Left lobe of liver (tissue), 2 donors: ENCODE results near the gene SYNGR4. TPM values are rescaled to one million over a fixed set of nuclear protein-coding genes. Genes with fewer than 3 reads are reported as not detected.
A peak's percentile ranks its signal among the peaks of the same experiment; 100 is the strongest.
"Not testable (repeated sequence)": the region's sequence is repeated elsewhere in the genome, so short reads cannot be mapped to it uniquely, and the experiment has no call there.

ENCODE experiments used
- ATAC-seq: fragments of 200-7000 bp; cut with Tn5 transposase; one replicate; pipeline ENCODE4 v1.9.1; 2020; ENCODE audit warnings: mild to moderate bottlenecking, moderate library complexity
- DNase-seq: peaks from one replicate; pipeline ENCODE4 v3.0.0-alpha.2; 2020; ENCODE audit warnings: low spot score
- total RNA-seq: library from RNA; stranded (reverse); gene quantifications from one replicate; pipeline ENCODE4 v1.2.1, GENCODE V29; 2021
- donor health status: DM: no; HTN: no; CAD: no; lungs with moderate emphysema.
- donor health status: DM: no; HTN: yes; CAD: no.

SYNGR4 gene
- total RNA-seq, 1 donor from 2014 or later = not detected

- ATAC-seq = no peak
- no peak for DNase-seq
These were observed 6.8 kb downstream of the SYNGR4 start for GRCh38 chr19:48370955-48371354.

GRCh38 chr19:48371367-48371766 is 7.2 kb downstream of the SYNGR4 start:
- DNase-seq (no peak), ATAC-seq (no peak)

- not testable (repeated sequence) for ATAC-seq
These were observed 7.6 kb downstream of the SYNGR4 start for GRCh38 chr19:48371771-48372170.

DNA sequence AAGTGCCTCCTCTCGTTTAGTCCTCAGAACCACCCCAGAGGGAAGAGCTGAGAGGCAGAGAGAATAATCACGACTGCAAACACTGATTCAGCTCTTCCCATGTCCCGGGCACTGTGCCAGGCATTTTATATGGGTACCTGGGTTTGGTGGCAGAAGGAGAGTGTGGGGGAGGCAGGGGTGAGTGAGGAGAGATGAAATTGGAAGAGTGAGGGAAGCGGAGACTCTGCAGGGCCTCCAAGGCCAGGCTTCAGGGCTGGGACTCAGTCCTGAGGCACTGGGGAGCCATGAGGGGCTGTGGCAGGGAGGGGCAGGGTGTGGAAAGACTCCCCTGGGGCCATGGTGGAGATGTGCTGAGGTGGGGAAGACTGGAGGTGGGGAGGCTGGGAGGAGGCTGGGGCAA is 8.7 kb downstream of the SYNGR4 start:
- no peak for ATAC-seq
- no peak for DNase-seq

More at GRCh38 chr19:48371771-48372170, 7.6 kb downstream of the SYNGR4 start:
- DNase-seq = not testable (repeated sequence)

DNA sequence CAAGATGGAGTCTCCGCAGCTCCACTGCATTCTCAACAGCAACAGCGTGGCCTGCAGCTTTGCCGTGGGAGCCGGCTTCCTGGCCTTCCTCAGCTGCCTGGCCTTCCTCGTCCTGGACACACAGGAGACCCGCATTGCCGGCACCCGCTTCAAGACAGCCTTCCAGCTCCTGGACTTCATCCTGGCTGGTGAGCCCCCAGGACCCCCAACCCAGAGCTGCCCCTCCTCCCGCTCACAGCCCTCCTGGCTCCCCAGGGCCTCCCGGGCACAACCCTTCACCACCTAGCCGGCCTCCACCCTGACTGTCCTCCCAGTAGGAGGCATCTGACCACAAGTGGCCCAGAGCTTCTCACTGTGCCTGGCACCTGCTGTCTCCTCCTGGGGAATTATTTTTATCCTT is 9.4 kb downstream of the SYNGR4 start:
- DNase-seq (no peak), ATAC-seq (no peak)

DNA sequence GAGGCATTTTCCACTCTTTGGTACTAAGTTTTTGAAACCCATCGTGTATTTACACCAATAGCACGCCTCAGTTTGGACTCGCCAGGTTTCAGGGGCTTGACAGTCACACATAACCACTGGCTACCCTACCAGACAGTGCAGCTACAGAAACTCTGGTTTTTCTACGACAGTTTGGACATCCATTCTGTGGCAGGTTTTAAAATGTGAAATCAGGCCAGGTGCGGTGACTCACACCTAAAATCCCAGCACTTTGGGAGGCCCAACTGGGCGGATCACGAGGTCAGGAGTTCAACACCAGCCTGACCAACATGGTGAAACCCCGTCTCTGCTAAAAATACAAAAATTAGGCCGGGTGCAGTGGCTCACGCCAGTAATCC is 14.0 kb downstream of the SYNGR4 start:
- no peak for DNase-seq
- ATAC-seq = no peak

GRCh38 chr19:48379058-48379457 is 14.9 kb downstream of the SYNGR4 start:
- DNase-seq = no peak

GRCh38 chr19:48381178-48381950 is 17.2 kb downstream of the SYNGR4 start:
- DNase-seq (no peak), ATAC-seq (no peak)

More at GRCh38 chr19:48379058-48379457, 14.9 kb downstream of the SYNGR4 start:
- no peak for ATAC-seq

DNA sequence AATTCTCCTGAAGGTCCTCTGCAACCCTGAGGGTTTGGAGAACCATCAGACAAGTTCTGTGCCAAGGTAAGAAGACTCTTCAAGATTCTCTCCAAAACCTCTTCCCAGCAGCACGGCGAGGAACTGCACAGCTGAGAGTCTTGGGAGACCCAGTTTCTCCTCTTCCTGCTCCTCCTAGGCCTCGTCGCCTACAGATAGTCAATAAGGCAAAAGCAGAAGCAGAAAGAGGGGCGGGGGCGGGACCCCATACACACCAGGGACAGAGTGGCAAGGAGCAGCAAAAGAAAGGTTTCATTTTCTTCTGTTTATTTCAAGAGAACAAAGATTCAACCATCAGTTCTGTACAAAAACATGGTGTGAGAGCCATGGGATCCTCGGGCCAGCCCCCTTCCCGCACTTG is 18.1 kb downstream of the SYNGR4 start:
- DNase-seq (no peak), ATAC-seq (no peak)

DNA sequence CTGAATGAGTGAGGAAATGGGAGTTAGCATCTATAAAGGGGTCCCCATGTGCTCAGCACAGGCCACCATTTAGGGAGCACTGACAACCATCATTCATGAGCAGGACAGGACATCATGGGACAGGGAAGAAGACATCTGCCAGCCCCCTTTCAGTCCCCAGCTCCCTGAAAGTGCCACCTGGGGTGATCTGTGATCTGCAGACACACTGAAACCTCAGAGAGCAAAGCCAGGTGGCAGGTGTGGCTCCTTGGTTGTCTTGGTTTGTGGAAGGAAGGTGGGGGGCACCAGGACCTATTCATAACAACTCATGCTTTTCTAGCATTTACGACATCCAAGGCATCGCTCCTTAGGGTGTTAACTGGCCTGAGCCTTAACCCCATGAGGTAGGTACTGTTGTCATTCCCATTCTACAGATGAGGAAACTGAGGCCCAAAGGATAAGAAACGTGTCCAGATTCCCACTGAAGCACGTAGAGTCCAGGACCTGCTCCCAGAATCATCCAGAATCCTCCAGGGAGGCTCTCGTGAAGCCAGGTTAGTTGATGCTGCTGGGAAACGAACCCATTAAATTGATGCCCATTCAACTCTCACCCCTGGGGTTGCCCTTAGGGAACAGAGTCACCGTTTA is 21.4 kb downstream of the SYNGR4 start:
- ATAC-seq (no peak), DNase-seq (no peak)

GRCh38 chr19:48386981-48387380 is 22.8 kb downstream of the SYNGR4 start:
- ATAC-seq (no peak), DNase-seq (no peak)

GRCh38 chr19:48390188-48391099 is 26.3 kb downstream of the SYNGR4 start:
- ATAC-seq (peak; percentile 78), DNase-seq (peak; percentile 67)

DNA sequence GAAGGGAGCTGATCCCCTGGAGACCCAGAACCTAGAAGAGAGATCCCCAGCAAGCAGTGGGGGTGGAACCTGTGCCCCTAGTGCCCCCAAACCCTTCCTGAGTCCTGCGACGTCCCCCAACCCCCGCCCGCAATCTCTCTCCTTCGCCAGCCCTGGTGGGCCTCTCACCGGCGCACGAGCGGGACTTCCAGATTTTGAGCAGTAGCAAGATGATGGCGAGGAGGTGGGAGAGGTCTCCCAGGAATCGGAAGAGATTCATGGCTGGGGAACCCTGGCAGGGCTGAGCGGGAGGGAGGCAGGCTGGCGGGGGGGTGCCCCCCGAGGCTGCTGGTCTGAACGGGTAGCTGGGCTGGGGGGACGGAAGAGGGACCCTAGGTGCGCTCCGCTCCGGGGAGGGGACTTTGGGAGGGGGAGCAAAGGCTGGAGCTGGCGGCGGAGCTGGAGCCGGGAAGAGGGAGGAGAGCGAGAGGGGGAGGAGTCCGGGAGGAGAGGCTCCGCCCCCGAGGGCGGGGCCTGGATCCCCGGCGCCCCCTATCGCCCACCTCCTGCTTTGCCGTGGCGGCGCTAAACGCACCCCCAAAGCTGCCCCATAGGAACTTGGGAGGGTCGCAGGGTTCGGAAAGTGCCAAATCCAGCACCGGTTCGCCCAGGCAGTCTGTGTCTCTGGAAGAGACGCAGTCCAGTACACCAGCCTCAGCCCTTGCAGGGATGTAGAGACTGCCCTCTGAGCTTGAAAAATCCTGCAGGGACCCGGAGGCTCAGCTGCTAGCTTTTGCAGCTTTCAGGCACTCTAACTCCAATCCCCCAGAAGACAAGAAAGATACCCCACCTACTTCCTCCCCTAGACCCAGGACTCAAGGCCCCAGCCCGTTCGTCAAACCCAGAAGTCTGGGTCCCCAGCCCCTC is 27.2 kb downstream of the SYNGR4 start, which contains the start of gene KDELR1:
Gene KDELR1 (minus strand): TSS at position 452 of the 906 bp plus-strand sequence. CDS start 193 bp downstream, at position 259.
- DNase-seq = peak; percentile 83
- ATAC-seq = peak; percentile 97

- not testable (repeated sequence) for DNase-seq, ATAC-seq
These were observed 27.8 kb downstream of the SYNGR4 start for GRCh38 chr19:48392006-48392344.

- ATAC-seq (no peak), DNase-seq (no peak)
These were observed 28.8 kb downstream of the SYNGR4 start for GRCh38 chr19:48392860-48393558.

GRCh38 chr19:48393559-48394330 is 29.6 kb downstream of the SYNGR4 start, which contains the start of gene GRIN2D:
TSS of gene GRIN2D (plus strand) at chr19:48393668. CDS start at chr19:48398393, 4,725 bp downstream.
- ATAC-seq = no peak
- no peak for DNase-seq

DNA sequence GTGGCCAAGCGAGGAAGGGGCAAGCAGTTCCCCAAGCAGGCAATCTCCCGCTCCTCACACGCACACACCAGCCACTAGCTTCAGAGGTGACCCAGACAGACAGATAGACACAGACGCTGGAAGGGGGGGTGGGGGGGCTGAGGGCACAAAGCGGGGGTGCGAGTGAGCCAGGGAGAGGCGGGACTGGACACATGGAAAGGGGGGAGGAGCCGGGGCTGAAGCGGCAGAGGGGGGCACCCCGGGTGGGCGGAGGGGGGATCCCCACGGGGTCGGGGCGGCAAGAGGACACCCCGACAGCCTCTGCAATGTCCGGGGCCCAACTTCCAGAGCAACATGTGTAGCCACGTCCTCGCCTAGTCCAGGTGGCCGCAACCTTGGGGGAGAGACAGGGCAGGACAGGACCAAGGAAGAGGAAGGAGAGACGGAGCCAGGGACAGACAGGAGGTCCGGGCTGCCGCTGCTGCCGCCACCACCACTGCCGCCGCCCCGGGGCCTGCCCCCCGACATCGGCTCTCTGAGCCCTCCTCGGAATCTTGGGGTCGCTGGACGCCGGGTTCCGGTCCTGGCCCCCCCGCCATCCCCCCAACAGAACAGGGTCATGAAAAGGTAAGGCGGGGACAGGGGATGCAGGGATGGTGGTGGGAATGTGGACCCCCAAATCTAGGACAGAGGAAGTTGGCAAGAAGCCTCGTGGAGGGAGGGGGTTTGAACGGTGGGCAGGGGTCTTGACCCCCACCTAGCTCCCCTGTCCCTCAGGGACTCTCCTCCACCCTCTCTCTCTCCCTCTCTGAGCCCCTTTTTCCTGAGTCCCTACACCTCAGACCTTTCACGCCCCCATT is 30.4 kb downstream of the SYNGR4 start:
- DNase-seq (no peak), ATAC-seq (no peak)

- DNase-seq (no peak), ATAC-seq (no peak)
These were observed 30.9 kb downstream of the SYNGR4 start for GRCh38 chr19:48395170-48395455.
